HCT116 (cell line): Measurements from ENCODE around the gene GRID2IP. TPM values are rescaled to one million over a fixed set of nuclear protein-coding genes. Genes with fewer than 3 reads are reported as not detected.

Source experiments
- ATAC-seq: fragments of 200-7000 bp; cut with Tn5 transposase; 2 replicates; pipeline ENCODE4 v1.9.1; 2020; ENCODE audit warnings: mild to moderate bottlenecking, moderate library complexity
- BruUV-seq: library from RNA; stranded (reverse); fragments of 400-500 nt; replicated peaks from 2 replicates; lab custom pipeline; 2021; lab: Mats Ljungman, UMichigan
- CTCF ChIA-PET: fragments of 300-600 bp; sonication (Branson Sonifier 250); formaldehyde crosslinking; loops from one replicate; lab custom pipeline; 2021; ENCODE audit warnings: antibody characterized with exemption; lab: Charles Lee
- POLR2A ChIA-PET: fragments of 300-600, 350-600 bp; sonication (Branson Sonifier 250); formaldehyde crosslinking; loops from one replicate; lab custom pipeline; 2021; ENCODE audit warnings: antibody characterized with exemption; lab: Charles Lee
- RAD21 ChIA-PET, 2 experiments: fragments of 300-600 bp; sonication (Branson Sonifier 250); formaldehyde crosslinking; loops; one replicate each; lab custom pipeline; 2023; ENCODE audit warnings: low total read pairs in 2 of 2; ENCODE audit not compliant: uncharacterized antibody in 2 of 2, unreplicated experiment in 2 of 2, low non-redundant PET in 1 of 2; lab: Charles Lee
- DNase-seq: peaks from one replicate; pipeline ENCODE4 v3.0.0-alpha.2; 2010; ENCODE audit warnings: low read depth, low spot score
- H2AFZ ChIP-seq: fragments of 200-600 bp; shearing (Covaris generic), sonication (generic); 2 replicates; pipeline ENCODE4 v1.6.1; 2017; ENCODE audit warnings: low read depth, mixed run types, mixed read lengths, antibody characterized with exemption, low read length; ENCODE audit not compliant: poor library complexity, severe bottlenecking
- H3K27ac ChIP-seq: 2 replicates; pipeline ENCODE4 v1.5.1; 2012; ENCODE audit warnings: low read depth, low read length
- H3K27me3 ChIP-seq: fragments of 200-600 bp; sonication (generic); 2 replicates; pipeline ENCODE4 v1.6.1; 2016; ENCODE audit warnings: mixed run types, low read length, mixed read lengths; ENCODE audit not compliant: insufficient read depth
- H3K36me3 ChIP-seq, 2 experiments: fragments of 200-500 bp in 1 of 2; fragments of 200-600 bp in 1 of 2; sonication (Bioruptor generic) in 1 of 2; sonication (generic) in 1 of 2; 2 replicates each; pipeline versions ENCODE4 v1.5.1 to v1.6.1; 2014 to 2016; ENCODE audit warnings: low read length in 2 of 2, inconsistent platforms in 1 of 2, mixed read lengths in 1 of 2, mixed run types in 1 of 2; ENCODE audit not compliant: insufficient read depth in 2 of 2, control insufficient read depth in 1 of 2
- H3K4me1 ChIP-seq, 2 experiments: fragments of 200-600 bp in 1 of 2; sonication (generic) in 1 of 2; 2 replicates each; pipeline versions ENCODE4 v1.5.1 to v1.6.1; 2012 to 2017; ENCODE audit warnings: low read length in 2 of 2, inconsistent platforms in 1 of 2, mild to moderate bottlenecking in 1 of 2, mixed read lengths in 1 of 2, mixed run types in 1 of 2, moderate library complexity in 1 of 2; ENCODE audit not compliant: insufficient read depth in 2 of 2, control insufficient read depth in 1 of 2
- H3K4me2 ChIP-seq: fragments of 200-600 bp; sonication (generic); 2 replicates; pipeline ENCODE4 v1.6.1; 2017; ENCODE audit warnings: mixed run types, low read length, mixed read lengths
- H3K4me3 ChIP-seq, 2 experiments: fragments of 200-600 bp in 1 of 2; sonication (generic) in 1 of 2; replicated peaks in 1 of 2; 2 replicates each; pipeline ENCODE4 v1.5.1; 2011 to 2016; ENCODE audit warnings: low read length in 2 of 2, control low read depth in 1 of 2, low read depth in 1 of 2, mild to moderate bottlenecking in 1 of 2, mixed read lengths in 1 of 2, mixed run types in 1 of 2
- H3K79me2 ChIP-seq: fragments of 200-600 bp; sonication (generic); 2 replicates; pipeline ENCODE4 v1.6.1; 2017; ENCODE audit warnings: mild to moderate bottlenecking, mixed run types, low read length, moderate library complexity, mixed read lengths; ENCODE audit not compliant: insufficient read depth
- H3K9ac ChIP-seq: fragments of 200-600 bp; sonication (generic); 2 replicates; pipeline ENCODE4 v1.6.1; 2016; ENCODE audit warnings: low read length, mixed read lengths
- H3K9me2 ChIP-seq: fragments of 200-600 bp; sonication (generic), shearing (Covaris generic); 2 replicates; pipeline ENCODE4 v1.6.1; 2017; ENCODE audit warnings: mixed run types, mild to moderate bottlenecking, moderate library complexity; ENCODE audit not compliant: insufficient read depth
- H3K9me3 ChIP-seq, 2 experiments: fragments of 200-500 bp in 1 of 2; fragments of 200-600 bp in 1 of 2; sonication (Bioruptor generic) in 1 of 2; sonication (generic) in 1 of 2; 2 replicates each; pipeline ENCODE4 v1.6.1; 2014 to 2017; ENCODE audit warnings: low read length in 2 of 2, mixed read lengths in 2 of 2, inconsistent platforms in 1 of 2, low read depth in 1 of 2, mild to moderate bottlenecking in 1 of 2, mixed run types in 1 of 2, moderate library complexity in 1 of 2; ENCODE audit not compliant: control insufficient read depth in 1 of 2, insufficient read depth in 1 of 2
- H4K20me1 ChIP-seq: fragments of 200-600 bp; sonication (generic), shearing (Covaris generic); 2 replicates; pipeline ENCODE4 v1.6.1; 2017; ENCODE audit warnings: mixed run types, mild to moderate bottlenecking, moderate library complexity; ENCODE audit not compliant: insufficient read depth
- ATF3 ChIP-seq: IDR thresholded peaks from 2 replicates; pipeline ENCODE4 v1.6.1; 2012
- CBX3 ChIP-seq: IDR thresholded peaks from 2 replicates; pipeline ENCODE4 v1.6.1; 2012; ENCODE audit warnings: low read depth
- CEBPB ChIP-seq: IDR thresholded peaks from 2 replicates; pipeline ENCODE4 v1.6.1; 2012; ENCODE audit warnings: low read depth
- CTCF ChIP-seq, 3 experiments: fragments of 200-600 bp in 1 of 3; sonication (generic) in 1 of 3; IDR thresholded peaks in 2 of 3; conservative IDR thresholded peaks in 1 of 3; 2 replicates each; pipeline ENCODE4 v1.5.1; 2012 to 2017; ENCODE audit warnings: low read depth in 2 of 3, low read length in 2 of 3, antibody characterized with exemption in 1 of 3, borderline replicate concordance in 1 of 3, control low read depth in 1 of 3, mild to moderate bottlenecking in 1 of 3, mixed read lengths in 1 of 3, mixed run types in 1 of 3, moderate library complexity in 1 of 3; ENCODE audit not compliant: insufficient read depth in 1 of 3
- EGR1 ChIP-seq: IDR thresholded peaks from 2 replicates; pipeline ENCODE4 v1.6.1; 2012; ENCODE audit warnings: low read depth
- ELF1 ChIP-seq: IDR thresholded peaks from 2 replicates; pipeline ENCODE4 v1.6.1; 2012; ENCODE audit warnings: low read depth, borderline replicate concordance
- EZH2 ChIP-seq: fragments of 200-600 bp; sonication (generic); IDR thresholded peaks from 2 replicates; pipeline ENCODE4 v1.6.1; 2017; ENCODE audit warnings: antibody characterized with exemption, mixed run types
- EZH2phosphoT487 ChIP-seq: fragments of 200-600 bp; IDR thresholded peaks from 2 replicates; pipeline ENCODE4 v1.6.1; 2018; ENCODE audit warnings: antibody characterized with exemption, borderline replicate concordance
- FOSL1 ChIP-seq: IDR thresholded peaks from 2 replicates; pipeline ENCODE4 v1.6.1; 2012; ENCODE audit warnings: low read depth
- JUND ChIP-seq: IDR thresholded peaks from 2 replicates; pipeline ENCODE4 v1.6.1; 2012
- POLR2A ChIP-seq: IDR thresholded peaks from 2 replicates; pipeline ENCODE4 v1.7.0; 2011; ENCODE audit warnings: borderline replicate concordance; ENCODE audit not compliant: insufficient read depth, insufficient read length; ENCODE audit errors: extremely low read depth
- POLR2AphosphoS5 ChIP-seq: IDR thresholded peaks from 2 replicates; pipeline ENCODE4 v1.6.1; 2011; ENCODE audit warnings: mild to moderate bottlenecking, low read depth, low read length, moderate library complexity
- RAD21 ChIP-seq: IDR thresholded peaks from 2 replicates; pipeline ENCODE4 v1.6.1; 2012; ENCODE audit warnings: low read depth, mild to moderate bottlenecking
- SIN3A ChIP-seq: IDR thresholded peaks from 2 replicates; pipeline ENCODE4 v1.6.1; 2012; ENCODE audit warnings: low read depth
- SRF ChIP-seq: IDR thresholded peaks from 2 replicates; pipeline ENCODE4 v1.6.1; 2012; ENCODE audit warnings: low read depth
- TCF7L2 ChIP-seq: IDR thresholded peaks from 2 replicates; pipeline ENCODE4 v1.7.0; 2011; ENCODE audit warnings: borderline replicate concordance, inconsistent platforms; ENCODE audit not compliant: insufficient read depth, insufficient read length; ENCODE audit errors: extremely low read depth
- YY1 ChIP-seq: IDR thresholded peaks from 2 replicates; pipeline ENCODE4 v1.6.1; 2011; ENCODE audit warnings: low read length, low read depth, moderate library complexity, mild to moderate bottlenecking; ENCODE audit not compliant: insufficient replicate concordance; ENCODE audit errors: extremely low read depth
- ZBTB33 ChIP-seq: IDR thresholded peaks from 2 replicates; pipeline ENCODE4 v1.6.1; 2011; ENCODE audit warnings: mild to moderate bottlenecking, low read length, moderate library complexity; ENCODE audit not compliant: insufficient replicate concordance; ENCODE audit errors: extremely low read depth
- ZNF274 ChIP-seq: fragments of 200-500 bp; sonication (Bioruptor generic); IDR thresholded peaks from 2 replicates; pipeline ENCODE4 v1.6.1; 2014; ENCODE audit warnings: mild to moderate bottlenecking, low read depth, low read length, inconsistent platforms
- intact Hi-C: fragments of 100-400 bp; cut with micrococcal nuclease; formaldehyde crosslinking; loops from 2 replicates; pipeline ENCODE4 v1.10.0; 2022
- total RNA-seq: library from RNA; stranded (reverse); gene quantifications from one replicate; pipeline ENCODE4 v1.2.1, GENCODE V29; 2021; ENCODE audit not compliant: unreplicated experiment

The GRID2IP gene
- total RNA-seq, 1 experiment from 2014 or later: 3.2 TPM

GRCh38 chr7:6546498-6547251, 4.6 kb downstream of the GRID2IP start:
- TF ChIP-seq EZH2: no peak
- no peak for TF ChIP-seq SIN3A
- no peak for TF ChIP-seq JUND
- no peak for TF ChIP-seq ZNF274
- TF ChIP-seq RAD21: no peak
- TF ChIP-seq ELF1: no peak
- TF ChIP-seq EGR1: no peak
- no peak for TF ChIP-seq CBX3
- no peak for TF ChIP-seq ATF3
- no peak for TF ChIP-seq CEBPB
- TF ChIP-seq POLR2AphosphoS5: no peak
- TF ChIP-seq TCF7L2: no peak
- no peak for TF ChIP-seq YY1
- TF ChIP-seq FOSL1: no peak
- no peak for TF ChIP-seq SRF
- no peak for TF ChIP-seq EZH2phosphoT487
- TF ChIP-seq POLR2A: no peak
- no peak for TF ChIP-seq CTCF (IDR thresholded peaks at IDR 0.05 in 2 of 3, conservative IDR thresholded peaks at IDR 0.05 in 1 of 3; ENCODE audit: borderline replicate concordance in 1 of 3, insufficient read depth in 1 of 3, low read depth in 2 of 3, low read length in 2 of 3)
- no peak for TF ChIP-seq ZBTB33
- CTCF ChIA-PET: interaction anchor here (0.7 to 1.0 kb wide), 2 partner anchors 9 to 12 kb away, joined by 3 read pairs; no protein-coding TSS in a partner anchor
- Histone ChIP-seq H3K79me2 (no peaks in the 10 kb centered on the region), H3K36me3 (no peaks in the 10 kb centered on the region), H3K4me1 (peaks cover 0 to 4% of the 10 kb centered on the region in 2 experiments; a peak in 1 of 4 replicates), H3K9me3 (no peaks in the 10 kb centered on the region), H3K9me2 (no peaks in the 10 kb centered on the region), H3K27me3 (no peaks in the 10 kb centered on the region), H3K9ac (no peak overlapping the region), H3K4me2 (no peak overlapping the region), H3K4me3 (no peak overlapping the region), H2AFZ (peak overlapping the region; percentile 57), H4K20me1 (no peaks in the 10 kb centered on the region), H3K27ac (no peak overlapping the region)
- POLR2A ChIA-PET: interaction anchor here (1.2 kb wide), 1 partner anchor 13 kb away, joined by 3 read pairs; no protein-coding TSS in a partner anchor
- RAD21 ChIA-PET: no interaction called here
- peak; percentile 94 for ATAC-seq
- intact Hi-C loops: no loop called here
- no TSS peak for BruUV-seq
- DNase-seq: peak; percentile 42
